IPS DF 6.9 (cell line): ENCODE measurements around the gene FAM50A.

Source experiments
- DNase-seq: peaks from one replicate; pipeline ENCODE4 v3.0.0-alpha.2; 2013; ENCODE audit warnings: low read depth, low spot score
- H3K27ac ChIP-seq: one replicate; pipeline ENCODE4 v1.5.1; 2013; ENCODE audit warnings: low read length, control low read depth
- H3K27me3 ChIP-seq: 2 replicates; pipeline ENCODE4 v1.6.1; 2013; ENCODE audit warnings: mild to moderate bottlenecking, low read length; ENCODE audit not compliant: control insufficient read depth, insufficient read depth
- H3K36me3 ChIP-seq: 2 replicates; pipeline ENCODE4 v1.6.1; 2013; ENCODE audit warnings: low read length; ENCODE audit not compliant: control insufficient read depth, insufficient read depth
- H3K4me1 ChIP-seq: 2 replicates; pipeline ENCODE4 v1.6.1; 2013; ENCODE audit warnings: low read length; ENCODE audit not compliant: control insufficient read depth, insufficient read depth
- H3K4me3 ChIP-seq: 2 replicates; pipeline ENCODE4 v1.5.1; 2013; ENCODE audit warnings: mild to moderate bottlenecking, low read length
- H3K9me3 ChIP-seq: 2 replicates; pipeline ENCODE4 v1.6.1; 2013; ENCODE audit warnings: low read length, inconsistent platforms; ENCODE audit not compliant: control insufficient read depth, insufficient read depth
- WGBS: extraction: QIAGEN DNeasy Blood & Tissue Kit; methylation state at CpG from one replicate; pipeline ENCODE4 v1.1.7; 2013; ENCODE audit warnings: mixed read lengths, missing lambda C conversion rate; ENCODE audit not compliant: insufficient read length, insufficient coverage; 5-methylcytosine and 5-hydroxymethylcytosine counted together

Gene FAM50A

GRCh38 chrX:154484255-154485149, 40.6 kb downstream of the FAM50A start:
- WGBS, result no CpG with 5 or more reads among the region's 16 CpGs
- Histone ChIP-seq H3K27me3 (no peaks in the 10 kb centered on the region), H3K4me1 (peaks cover 2% of the 10 kb centered on the region; the same call in 1 of the 2 replicates), H3K4me3 (no peak overlapping the region), H3K9me3 (no peaks in the 10 kb centered on the region), H3K27ac (no peak overlapping the region), H3K36me3 (peaks cover 3% of the 10 kb centered on the region; the same call in 1 of the 2 replicates)
- DNase-seq, result no peak

GRCh38 chrX:154485150-154486051, 41.5 kb downstream of the FAM50A start:
- Histone ChIP-seq H3K9me3 (no peaks in the 10 kb centered on the region), H3K27me3 (no peaks in the 10 kb centered on the region), H3K36me3 (peaks cover 3% of the 10 kb centered on the region; the same call in 1 of the 2 replicates), H3K4me1 (peaks cover 2% of the 10 kb centered on the region; the same call in 1 of the 2 replicates), H3K4me3 (peak overlapping the region; percentile 88; the same call in 1 of the 2 replicates), H3K27ac (no peak overlapping the region)
- no peak for DNase-seq
- no CpG with 5 or more reads among the region's 35 CpGs for WGBS

GRCh38 chrX:154486052-154486395, 42.1 kb downstream of the FAM50A start:
- H3K4me3 ChIP-seq, result peak overlapping the region; percentile 88; the same call in 1 of the 2 replicates
- H3K4me1 ChIP-seq, result peaks cover 2% of the 10 kb centered on the region; the same call in 1 of the 2 replicates
- WGBS, result no CpG with 5 or more reads among the region's 35 CpGs
- no peaks in the 10 kb centered on the region for H3K9me3 ChIP-seq
- no peak for DNase-seq
- H3K36me3 ChIP-seq, result peaks cover 3% of the 10 kb centered on the region; the same call in 1 of the 2 replicates
- no peaks in the 10 kb centered on the region for H3K27me3 ChIP-seq
- H3K27ac ChIP-seq, result no peak overlapping the region

- Histone ChIP-seq H3K36me3 (peaks cover 3% of the 10 kb centered on the region; the same call in 1 of the 2 replicates), H3K27ac (no peak within 1 kb of the TSS), H3K4me3 (peak within 1 kb of the TSS; percentile 88; the same call in 1 of the 2 replicates), H3K4me1 (peaks cover 2% of the 10 kb centered on the region; the same call in 1 of the 2 replicates), H3K9me3 (no peaks in the 10 kb centered on the region), H3K27me3 (no peaks in the 10 kb centered on the region)
- DNase-seq, result no peak
- no CpG with 5 or more reads among the region's 95 CpGs for WGBS
Measured at GRCh38 chrX:154486396-154487207, 42.7 kb downstream of the FAM50A start, which contains the start of gene UBL4A. Gene UBL4A (minus strand): TSS chrX:154486615. CDS start chrX:154486584, 31 bp downstream.

- no peaks in the 10 kb centered on the region for H3K27me3 ChIP-seq
- no CpG with 5 or more reads among the region's 28 CpGs for WGBS
- no peaks in the 10 kb centered on the region for H3K9me3 ChIP-seq
- H3K36me3 ChIP-seq, result peaks cover 3% of the 10 kb centered on the region; the same call in 1 of the 2 replicates
- H3K4me3 ChIP-seq, result no peak overlapping the region
- peaks cover 2% of the 10 kb centered on the region; the same call in 1 of the 2 replicates for H3K4me1 ChIP-seq
- no peak for DNase-seq
- no peak overlapping the region for H3K27ac ChIP-seq
Measured at GRCh38 chrX:154487518-154488290, 43.8 kb downstream of the FAM50A start.

- WGBS, result no CpG with 5 or more reads among the region's 20 CpGs
- Histone ChIP-seq H3K27ac (no peak overlapping the region), H3K4me3 (no peak overlapping the region), H3K4me1 (peaks cover 2% of the 10 kb centered on the region; the same call in 1 of the 2 replicates), H3K36me3 (peaks cover 3% of the 10 kb centered on the region; the same call in 1 of the 2 replicates), H3K27me3 (no peaks in the 10 kb centered on the region), H3K9me3 (no peaks in the 10 kb centered on the region)
- DNase-seq, result no peak
Measured at GRCh38 chrX:154488336-154489075, 44.6 kb downstream of the FAM50A start.

GRCh38 chrX:154489182-154489581, 45.2 kb downstream of the FAM50A start:
- Histone ChIP-seq H3K4me3 (no peak overlapping the region), H3K4me1 (peaks cover 2% of the 10 kb centered on the region; the same call in 1 of the 2 replicates), H3K9me3 (no peaks in the 10 kb centered on the region), H3K27me3 (no peaks in the 10 kb centered on the region), H3K27ac (no peak overlapping the region), H3K36me3 (peaks cover 3% of the 10 kb centered on the region; the same call in 1 of the 2 replicates)
- no peak for DNase-seq
- WGBS, result no CpG with 5 or more reads among the region's 4 CpGs

- Histone ChIP-seq H3K9me3 (no peaks in the 10 kb centered on the region), H3K27me3 (no peaks in the 10 kb centered on the region), H3K36me3 (no peaks in the 10 kb centered on the region; the same call in 1 of the 2 replicates), H3K4me1 (peaks cover 2% of the 10 kb centered on the region; the same call in 1 of the 2 replicates), H3K27ac (no peak overlapping the region), H3K4me3 (peak overlapping the region; percentile 53; the same call in 1 of the 2 replicates)
- no CpG with 5 or more reads among the region's 19 CpGs for WGBS
- DNase-seq, result no peak
Measured at GRCh38 chrX:154490021-154490413, 46.1 kb downstream of the FAM50A start.
